Muscle layer of duodenum (tissue), 2 donors: ENCODE results near the gene ARMCX6.
"Not testable (repeated sequence)": the region's sequence is repeated elsewhere in the genome, so short reads cannot be mapped to it uniquely, and the experiment has no call there.

ENCODE experiments used
- H3K27ac ChIP-seq: one replicate; pipeline ENCODE4 v1.7.0; 2013; ENCODE audit warnings: mild to moderate bottlenecking, low read length
- H3K27me3 ChIP-seq: one replicate; pipeline ENCODE4 v1.7.0; 2013; ENCODE audit warnings: low read depth, mild to moderate bottlenecking, control low read depth, low read length
- H3K36me3 ChIP-seq, 2 donors: one replicate each; pipeline ENCODE4 v1.7.0; 2013; ENCODE audit warnings: low read length in 2 of 2, control low read depth in 1 of 2, mild to moderate bottlenecking in 1 of 2; ENCODE audit not compliant: insufficient read depth in 2 of 2, control insufficient read depth in 1 of 2
- H3K4me1 ChIP-seq, 2 donors: one replicate each; pipeline ENCODE4 v1.7.0; 2013; ENCODE audit warnings: low read length in 2 of 2, mild to moderate bottlenecking in 2 of 2, control low read depth in 1 of 2, moderate library complexity in 1 of 2; ENCODE audit not compliant: insufficient read depth in 2 of 2, control insufficient read depth in 1 of 2
- H3K4me3 ChIP-seq, 2 donors: one replicate each; pipeline ENCODE4 v1.7.0; 2013; ENCODE audit warnings: low read length in 2 of 2, low read depth in 1 of 2, mild to moderate bottlenecking in 1 of 2
- H3K9me3 ChIP-seq, 2 donors: one replicate each; pipeline ENCODE4 v1.7.0; 2013; ENCODE audit warnings: low read length in 2 of 2, control low read depth in 1 of 2, mild to moderate bottlenecking in 1 of 2; ENCODE audit not compliant: control insufficient read depth in 1 of 2
- donor health status: healthy.

ARMCX6 gene

DNA sequence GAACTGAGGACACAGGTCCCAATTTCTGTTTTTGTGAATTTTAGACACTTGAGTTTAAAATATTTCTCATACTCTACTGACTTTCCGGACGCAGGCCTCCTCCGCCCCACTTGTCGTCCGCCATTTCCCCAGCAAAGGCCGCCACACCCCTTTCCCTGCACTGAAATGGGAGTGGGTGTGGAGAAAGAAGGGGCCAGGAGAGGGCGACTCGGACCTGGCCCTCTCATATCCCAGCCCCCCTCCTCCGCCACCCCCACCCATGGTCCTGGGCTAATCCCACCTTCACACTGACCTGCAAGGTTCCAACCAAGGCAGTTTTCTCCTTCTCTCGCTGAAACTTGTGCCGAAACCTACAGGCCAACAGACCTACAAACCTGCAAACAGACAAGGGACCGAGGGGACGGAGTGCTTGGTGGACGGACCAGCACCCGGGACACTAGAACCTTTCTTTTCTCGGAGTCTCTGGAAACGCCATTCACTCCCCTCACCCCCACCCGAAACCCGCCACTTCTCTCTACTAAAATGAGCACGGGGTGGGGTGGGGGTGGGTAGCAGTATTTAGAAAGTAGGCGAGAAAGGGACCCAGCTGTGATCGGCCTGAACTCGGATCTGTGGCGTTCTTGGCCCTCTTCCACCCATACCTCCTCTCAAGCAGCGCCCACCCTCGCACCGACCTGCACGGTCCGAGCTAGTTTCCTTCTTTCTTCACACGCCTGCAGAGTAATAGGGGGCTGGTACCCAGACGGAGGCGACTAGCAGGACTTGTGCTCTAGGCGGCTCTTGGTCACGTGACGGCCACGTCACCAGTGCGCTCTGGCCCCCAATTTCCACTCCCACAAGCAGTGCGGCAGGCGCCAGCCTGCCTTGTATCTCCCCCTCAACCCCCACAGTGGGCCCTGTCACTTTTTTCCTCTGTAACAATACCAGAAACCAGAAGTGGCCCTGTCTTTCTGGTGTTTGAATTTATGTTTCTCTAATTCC lies at the start of gene ARMCX6:
Gene ARMCX6 (minus strand): TSS at position 790 of the 981 bp plus-strand sequence. CDS start 1,380 bp downstream, outside the sequence.
- peak within 1 kb of the TSS; percentile 72 to 73 for H3K4me3 ChIP-seq
- H3K4me1 ChIP-seq: peaks cover 5 to 9% of the 10 kb centered on the region in 2 donors
- no peaks in the 10 kb centered on the region for H3K36me3 ChIP-seq
- no peaks in the 10 kb centered on the region for H3K9me3 ChIP-seq
- H3K27ac ChIP-seq: peak within 1 kb of the TSS; percentile 67
- H3K27me3 ChIP-seq: no peaks in the 10 kb centered on the region

DNA sequence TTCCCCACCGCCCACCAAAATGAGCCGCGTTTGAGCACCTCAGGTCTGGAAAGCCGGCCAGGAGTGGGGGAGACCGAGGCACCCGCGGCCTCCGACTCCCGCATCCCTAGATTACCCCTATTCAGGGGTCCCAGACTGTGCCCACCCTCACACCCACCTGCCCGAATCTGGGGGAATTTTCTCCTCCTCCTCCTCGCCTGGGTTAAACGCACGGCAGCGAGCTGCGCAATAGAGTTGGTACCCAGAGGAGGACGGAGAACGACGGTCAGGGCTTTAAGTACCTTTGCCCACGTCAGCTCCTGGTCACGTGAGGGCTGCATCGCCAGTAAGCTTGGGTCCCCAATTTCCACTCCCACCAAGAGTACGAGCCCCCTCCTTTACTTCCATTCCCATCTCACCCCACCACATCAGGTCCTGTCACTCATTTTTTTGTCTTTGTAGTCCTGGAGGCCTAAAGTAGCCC lies 41.8 kb upstream of the ARMCX6 start, which contains the start of gene ARMCX2:
Gene ARMCX2 (minus strand): TSS at position 250 of the 463 bp plus-strand sequence. CDS start 2,262 bp downstream, outside the sequence.
- Histone ChIP-seq H3K9me3 (no peaks in the 10 kb centered on the region), H3K27me3 (no peaks in the 10 kb centered on the region), H3K4me3 (peak within 1 kb of the TSS; percentile 70 to 81), H3K36me3 (peaks cover 0 to 8% of the 10 kb centered on the region in 2 donors), H3K4me1 (peaks cover 0 to 17% of the 10 kb centered on the region in 2 donors), H3K27ac (peak within 1 kb of the TSS; percentile 45)

DNA sequence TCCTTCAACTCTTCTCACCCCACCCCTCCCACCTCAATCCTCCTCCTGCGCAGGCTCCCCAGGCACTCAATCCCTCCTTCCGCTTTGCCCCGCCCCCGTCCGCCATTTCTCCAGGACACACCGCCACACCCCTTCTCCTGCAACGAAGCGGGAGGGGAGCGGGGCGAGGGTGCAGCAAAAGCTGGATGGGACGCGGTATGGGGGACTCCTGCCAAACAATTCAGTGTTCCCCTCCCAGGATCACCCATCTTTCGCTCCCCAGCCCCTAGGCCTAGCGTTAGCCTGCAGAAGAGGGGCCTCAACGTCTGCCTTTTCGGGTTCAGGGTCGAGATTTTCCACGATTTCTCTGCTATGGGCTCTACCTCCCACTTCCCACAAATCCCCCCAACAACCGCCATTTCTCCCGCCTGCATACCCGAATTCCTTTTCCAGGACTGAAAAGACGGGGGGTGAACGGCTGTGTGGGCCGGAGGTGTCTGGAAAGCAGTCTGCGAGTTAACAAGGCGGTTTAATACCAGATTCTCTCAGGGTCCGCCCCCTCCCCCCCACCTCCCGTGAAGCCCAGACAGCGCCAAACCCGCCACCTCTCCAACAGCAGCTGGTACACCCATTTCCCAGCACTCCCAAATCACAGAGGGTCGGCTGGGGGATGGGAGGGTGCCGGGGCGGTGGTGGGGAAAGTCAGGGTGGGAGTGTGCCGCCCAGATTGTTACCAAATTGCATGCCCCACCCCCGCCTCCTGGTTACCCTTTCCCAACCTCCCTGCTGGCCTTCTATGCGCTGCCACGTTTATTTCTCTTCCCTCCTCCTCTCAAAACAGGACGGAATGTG lies 41.1 kb upstream of the ARMCX6 start:
- H3K4me3 ChIP-seq: peak overlapping the region; percentile 70 to 81
- peaks cover 0 to 8% of the 10 kb centered on the region in 2 donors for H3K36me3 ChIP-seq
- peak overlapping the region; percentile 45 for H3K27ac ChIP-seq
- H3K4me1 ChIP-seq: peaks cover 0 to 17% of the 10 kb centered on the region in 2 donors
- H3K27me3 ChIP-seq: no peaks in the 10 kb centered on the region
- no peaks in the 10 kb centered on the region for H3K9me3 ChIP-seq

DNA sequence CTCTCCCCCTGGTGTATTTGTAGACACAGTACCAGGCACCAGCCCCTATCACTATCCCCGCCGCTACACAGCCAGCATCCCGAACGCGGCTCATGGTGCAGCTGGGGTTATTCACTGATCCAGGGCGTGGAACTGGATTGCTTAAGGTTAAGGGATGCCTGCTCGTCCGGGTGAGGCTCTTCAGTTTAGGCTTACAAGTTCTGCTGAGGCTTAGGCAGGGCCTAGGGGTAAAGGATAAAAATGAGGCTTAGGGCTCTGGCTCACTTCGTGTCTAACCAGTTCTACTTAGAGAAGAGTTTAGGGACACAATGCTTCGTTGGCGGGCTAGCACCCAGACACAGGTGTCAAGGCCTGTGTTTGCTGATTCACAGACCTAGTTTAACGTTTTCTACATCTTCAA lies 39.7 kb upstream of the ARMCX6 start:
- Histone ChIP-seq H3K27me3 (no peaks in the 10 kb centered on the region), H3K27ac (no peak overlapping the region), H3K4me3 (no peak overlapping the region), H3K9me3 (no peaks in the 10 kb centered on the region), H3K4me1 (peaks cover 0 to 17% of the 10 kb centered on the region in 2 donors), H3K36me3 (peaks cover 0 to 8% of the 10 kb centered on the region in 2 donors)

DNA sequence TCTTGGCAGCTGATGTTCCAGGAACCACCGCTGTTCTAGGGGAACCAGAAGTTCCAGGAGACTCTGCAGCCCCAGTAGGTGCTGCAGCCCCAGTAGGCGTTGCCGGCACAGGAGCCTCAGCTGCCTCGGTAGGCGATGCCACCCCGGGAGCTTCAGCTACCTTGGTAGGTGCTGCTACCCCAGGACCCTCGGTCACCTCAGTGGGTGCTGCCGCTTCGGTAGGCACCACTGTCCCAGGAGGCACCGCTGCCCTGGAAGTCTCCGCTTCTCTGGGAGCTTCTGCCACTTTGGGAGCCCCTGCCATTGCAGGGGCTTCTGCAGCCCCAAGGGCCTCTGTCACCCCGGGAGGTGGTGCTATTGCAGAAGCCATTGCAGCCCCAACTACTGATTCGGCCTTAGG lies 39.0 kb upstream of the ARMCX6 start:
- H3K36me3 ChIP-seq: peaks cover 0 to 8% of the 10 kb centered on the region in 2 donors
- H3K27ac ChIP-seq: no peak overlapping the region
- H3K27me3 ChIP-seq: no peaks in the 10 kb centered on the region
- H3K4me1 ChIP-seq: peaks cover 0 to 17% of the 10 kb centered on the region in 2 donors
- H3K9me3 ChIP-seq: no peaks in the 10 kb centered on the region
- H3K4me3 ChIP-seq: no peak overlapping the region

DNA sequence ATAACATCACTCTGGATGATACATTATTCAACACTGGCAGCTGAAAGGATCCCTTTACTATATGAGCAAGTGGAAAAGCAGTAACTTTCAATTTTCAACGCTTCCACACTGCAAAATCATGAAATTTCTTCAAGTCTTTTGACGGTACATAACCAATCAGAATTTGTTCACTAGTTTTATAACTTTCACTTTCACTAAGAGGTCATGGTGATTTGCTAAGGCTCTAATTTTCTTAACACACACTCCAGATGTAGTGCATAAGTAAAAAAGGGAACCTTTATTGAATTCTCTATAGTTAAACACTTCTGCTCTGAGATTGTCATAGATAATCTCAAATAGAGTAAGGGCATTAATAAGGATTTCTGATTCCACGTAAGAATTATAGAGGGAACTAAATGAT lies 37.7 kb upstream of the ARMCX6 start:
- H3K9me3 ChIP-seq: no peaks in the 10 kb centered on the region
- H3K4me1 ChIP-seq: peaks cover 0 to 17% of the 10 kb centered on the region in 2 donors
- H3K27ac ChIP-seq: no peak overlapping the region
- H3K36me3 ChIP-seq: peaks cover 0 to 8% of the 10 kb centered on the region in 2 donors
- no peaks in the 10 kb centered on the region for H3K27me3 ChIP-seq
- no peak overlapping the region for H3K4me3 ChIP-seq

DNA sequence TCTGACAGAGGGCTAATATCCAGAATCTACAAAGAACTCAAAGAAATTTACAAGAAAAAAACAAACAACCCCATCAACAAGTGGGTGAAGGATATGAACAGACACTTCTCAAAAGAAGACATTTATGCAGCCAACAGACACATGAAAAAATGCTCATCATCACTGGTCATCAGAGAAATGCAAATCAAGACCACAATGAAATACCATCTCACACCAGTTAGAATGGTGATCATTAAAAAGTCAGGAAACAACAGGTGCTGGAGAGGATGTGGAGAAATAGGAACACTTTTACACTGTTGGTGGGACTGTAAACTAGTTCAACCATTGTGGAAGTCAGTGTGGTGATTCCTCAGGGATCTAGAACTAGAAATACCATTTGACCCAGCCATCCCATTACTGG lies 29.9 kb upstream of the ARMCX6 start:
- not testable (repeated sequence) for H3K36me3 ChIP-seq, H3K9me3 ChIP-seq, H3K27me3 ChIP-seq, H3K4me1 ChIP-seq, H3K27ac ChIP-seq, H3K4me3 ChIP-seq

DNA sequence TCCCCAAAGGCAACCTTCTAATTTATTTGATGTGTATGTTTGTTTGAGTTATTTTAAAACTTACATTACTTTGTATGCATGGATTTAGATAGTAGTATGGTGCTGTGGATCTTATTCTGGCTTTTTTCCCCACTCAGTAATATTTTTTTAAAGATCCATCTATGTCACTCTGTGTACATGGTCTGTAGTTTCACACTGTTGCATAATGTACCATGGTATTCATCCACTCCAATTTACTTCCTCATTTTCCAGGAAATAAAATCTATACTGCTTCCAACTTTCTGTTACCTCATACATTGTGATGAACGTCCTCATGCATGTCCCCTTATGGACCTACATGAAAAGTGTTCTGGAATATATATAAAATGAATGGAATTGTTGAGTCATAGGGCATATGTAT lies 24.3 kb upstream of the ARMCX6 start:
- no peak overlapping the region for H3K27ac ChIP-seq
- no peak overlapping the region for H3K4me3 ChIP-seq
- H3K27me3 ChIP-seq: no peaks in the 10 kb centered on the region
- no peaks in the 10 kb centered on the region for H3K9me3 ChIP-seq
- H3K4me1 ChIP-seq: no peaks in the 10 kb centered on the region
- no peaks in the 10 kb centered on the region for H3K36me3 ChIP-seq

DNA sequence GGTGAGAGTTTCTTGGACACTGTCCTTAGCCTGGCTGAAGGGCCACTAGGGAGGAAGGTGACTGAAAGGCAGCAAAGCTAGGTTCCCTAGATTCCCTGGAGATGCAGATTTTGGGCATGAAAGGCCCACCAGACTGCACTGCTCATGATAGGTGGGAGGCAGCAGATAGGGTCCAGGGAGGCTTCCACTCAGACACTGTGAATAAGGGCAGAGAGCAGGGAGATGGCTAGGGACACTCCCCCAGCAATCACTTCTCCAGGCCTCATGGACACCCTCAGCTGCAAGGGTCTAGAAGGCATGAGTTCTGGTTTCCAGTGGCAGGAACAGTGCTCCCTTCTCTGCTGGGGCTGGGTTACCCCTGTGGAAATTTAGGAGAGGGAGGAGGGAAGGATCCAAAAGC lies 21.8 kb upstream of the ARMCX6 start:
- no peak overlapping the region for H3K4me3 ChIP-seq
- no peaks in the 10 kb centered on the region for H3K9me3 ChIP-seq
- no peaks in the 10 kb centered on the region for H3K27me3 ChIP-seq
- H3K4me1 ChIP-seq: no peaks in the 10 kb centered on the region
- H3K36me3 ChIP-seq: no peaks in the 10 kb centered on the region
- no peak overlapping the region for H3K27ac ChIP-seq

DNA sequence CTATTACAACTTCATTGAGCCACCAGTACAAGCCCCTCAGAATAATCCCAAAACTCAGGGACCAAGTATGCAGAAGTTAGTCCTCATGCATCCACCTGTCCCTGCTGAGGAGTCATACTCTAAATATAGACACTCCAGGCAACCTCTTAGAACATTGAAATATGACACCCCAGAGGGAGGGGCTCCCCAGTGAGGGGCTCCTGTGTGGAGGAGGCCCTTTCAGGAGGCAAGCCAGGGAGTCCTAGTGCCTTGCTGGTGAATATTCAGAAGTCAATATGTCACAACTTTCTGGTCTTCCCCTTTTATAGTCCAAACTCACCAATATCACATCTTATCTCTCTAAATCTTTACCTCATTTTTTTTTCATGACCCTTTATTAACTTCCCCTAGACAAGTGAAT lies 1.6 kb upstream of the ARMCX6 start:
- H3K27ac ChIP-seq: no peak overlapping the region
- no peak overlapping the region for H3K4me3 ChIP-seq
- no peaks in the 10 kb centered on the region for H3K36me3 ChIP-seq
- no peaks in the 10 kb centered on the region for H3K27me3 ChIP-seq
- peaks cover 5 to 14% of the 10 kb centered on the region in 2 donors for H3K4me1 ChIP-seq
- H3K9me3 ChIP-seq: no peaks in the 10 kb centered on the region

DNA sequence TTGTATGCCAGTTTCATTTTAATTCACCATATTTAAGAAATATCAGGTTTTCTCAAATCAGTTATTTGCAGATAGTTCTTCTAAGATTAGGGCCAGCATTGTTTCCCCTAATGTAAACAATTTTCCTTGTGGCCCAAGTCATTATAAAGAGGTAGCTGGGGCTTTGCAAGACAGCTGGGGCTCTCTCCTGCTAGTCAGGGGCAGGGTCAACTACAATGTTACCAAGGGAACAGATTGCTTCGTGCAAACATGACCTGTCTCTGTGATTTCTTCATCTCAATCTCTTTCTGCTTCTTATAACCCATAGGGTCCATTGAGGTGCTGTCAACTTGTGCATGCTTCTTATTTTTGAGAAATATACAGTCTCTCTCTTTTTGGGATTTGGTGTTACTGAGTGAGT lies 12.1 kb downstream of the ARMCX6 start:
- H3K4me3 ChIP-seq: no peak overlapping the region
- no peaks in the 10 kb centered on the region for H3K9me3 ChIP-seq
- H3K27me3 ChIP-seq: no peaks in the 10 kb centered on the region
- H3K36me3 ChIP-seq: no peaks in the 10 kb centered on the region
- no peaks in the 10 kb centered on the region for H3K4me1 ChIP-seq
- H3K27ac ChIP-seq: no peak overlapping the region
